Neural cell (in vitro differentiated cells): ENCODE measurements around the gene IPPK. TPM values are rescaled to one million over a fixed set of nuclear protein-coding genes. Genes with fewer than 3 reads are reported as not detected.

Source experiments
- H2AFZ ChIP-seq: fragments of 200-600, 300-800 bp; sonication (generic), shearing (Covaris generic); 2 replicates; pipeline ENCODE4 v1.6.0; 2014; ENCODE audit warnings: low read depth, mild to moderate bottlenecking, antibody characterized with exemption, low read length, moderate library complexity
- H3F3A ChIP-seq: fragments of 200-600 bp; shearing (Covaris generic); 2 replicates; pipeline ENCODE4 v1.6.1; 2016; ENCODE audit warnings: mild to moderate bottlenecking, moderate library complexity, mixed read lengths, antibody characterized with exemption, low read length; ENCODE audit not compliant: insufficient read depth, poor library complexity, severe bottlenecking
- H3K27ac ChIP-seq: fragments of 200-600, 300-800 bp; sonication (generic), shearing (Covaris generic); 2 replicates; pipeline ENCODE4 v1.5.1; 2014; ENCODE audit warnings: mild to moderate bottlenecking, low read length, moderate library complexity
- H3K27me3 ChIP-seq: fragments of 300-800, 200-600 bp; sonication (generic), shearing (Covaris generic); 2 replicates; pipeline ENCODE4 v1.6.0; 2014; ENCODE audit warnings: mild to moderate bottlenecking, low read depth, low read length, moderate library complexity; ENCODE audit not compliant: insufficient read depth
- H3K36me3 ChIP-seq: fragments of 300-800, 200-600 bp; sonication (generic), shearing (Covaris generic); 2 replicates; pipeline ENCODE4 v1.5.1; 2014; ENCODE audit warnings: mild to moderate bottlenecking, antibody characterized with exemption, low read length, moderate library complexity; ENCODE audit not compliant: insufficient read depth
- H3K4me2 ChIP-seq: fragments of 300-800, 200-600 bp; sonication (generic), shearing (Covaris generic); 2 replicates; pipeline ENCODE4 v1.6.0; 2014; ENCODE audit warnings: mild to moderate bottlenecking, low read length
- H3K4me3 ChIP-seq: fragments of 300-800, 200-600 bp; sonication (generic), shearing (Covaris generic); 2 replicates; pipeline ENCODE4 v1.5.1; 2014; ENCODE audit warnings: mild to moderate bottlenecking, low read length, moderate library complexity
- H3K79me2 ChIP-seq: fragments of 200-600 bp; shearing (Covaris generic); replicated peaks from 2 replicates; pipeline ENCODE4 v1.6.0; 2014; ENCODE audit warnings: mild to moderate bottlenecking, low read length, moderate library complexity; ENCODE audit not compliant: insufficient read depth
- H3K9ac ChIP-seq: fragments of 300-800, 200-600 bp; sonication (generic), shearing (Covaris generic); 2 replicates; pipeline ENCODE4 v1.6.1; 2016; ENCODE audit warnings: mild to moderate bottlenecking, low read length, mixed read lengths
- H3K9me2 ChIP-seq: fragments of 200-600 bp; shearing (Covaris generic); 2 replicates; pipeline ENCODE4 v1.6.1; 2016; ENCODE audit warnings: mild to moderate bottlenecking, low read length, mixed read lengths; ENCODE audit not compliant: insufficient read depth
- H3K9me3 ChIP-seq: fragments of 200-600, 300-800 bp; sonication (generic), shearing (Covaris generic); 2 replicates; pipeline ENCODE4 v1.6.1; 2016; ENCODE audit warnings: mild to moderate bottlenecking, mixed run types, low read length, moderate library complexity, mixed read lengths
- H4K20me1 ChIP-seq: fragments of 200-600 bp; shearing (Covaris generic); 2 replicates; pipeline ENCODE4 v1.6.1; 2016; ENCODE audit warnings: mild to moderate bottlenecking, mixed run types; ENCODE audit not compliant: insufficient read depth
- EP300 ChIP-seq: fragments of 450-650 bp; conservative IDR thresholded peaks from 2 replicates; pipeline ENCODE4 v1.6.1; 2014; ENCODE audit warnings: antibody characterized with exemption, mild to moderate bottlenecking, moderate library complexity; ENCODE audit not compliant: poor library complexity, severe bottlenecking
- EZH2 ChIP-seq: fragments of 200-600, 300-800 bp; shearing (Covaris generic), sonication (generic); IDR thresholded peaks from 2 replicates; pipeline ENCODE4 v1.6.1; 2014; ENCODE audit warnings: antibody characterized with exemption, low read length, borderline replicate concordance, mild to moderate bottlenecking; ENCODE audit not compliant: insufficient read depth, poor library complexity, severe bottlenecking
- MXI1 ChIP-seq: fragments of 450-650 bp; conservative IDR thresholded peaks from 2 replicates; pipeline ENCODE4 v1.6.1; 2014; ENCODE audit warnings: antibody characterized with exemption, mild to moderate bottlenecking; ENCODE audit not compliant: poor library complexity, severe bottlenecking
- POLR2AphosphoS5 ChIP-seq: IDR thresholded peaks from 2 replicates; pipeline ENCODE4 v1.6.1; 2012
- RAD21 ChIP-seq: fragments of 450-650 bp; conservative IDR thresholded peaks from 2 replicates; pipeline ENCODE4 v1.6.1; 2014; ENCODE audit warnings: antibody characterized with exemption, mild to moderate bottlenecking, moderate library complexity
- SMC3 ChIP-seq: fragments of 450-650 bp; conservative IDR thresholded peaks from 2 replicates; pipeline ENCODE4 v1.6.1; 2014; ENCODE audit warnings: antibody characterized with exemption, mild to moderate bottlenecking, moderate library complexity; ENCODE audit not compliant: poor library complexity
- TAF1 ChIP-seq: IDR thresholded peaks from 2 replicates; pipeline ENCODE4 v1.6.1; 2012; ENCODE audit warnings: low read depth
- polyA plus RNA-seq: library from polyadenylated mRNA; depleted of rRNA; stranded (reverse); fragments of >200 nt; gene quantifications from 2 replicates; pipeline ENCODE4 v1.2.3, GENCODE V29; 2014
- TF ChIP-seq, protein P1 (sequence below): fragments of 450-650 bp; IDR thresholded peaks from 2 replicates; pipeline ENCODE4 v1.5.1; 2014; ENCODE audit warnings: antibody characterized with exemption, mild to moderate bottlenecking, moderate library complexity; ENCODE audit not compliant: poor library complexity, severe bottlenecking
- TF ChIP-seq, protein P2 (sequence below): IDR thresholded peaks from 2 replicates; pipeline ENCODE4 v1.6.1; 2012; ENCODE audit warnings: borderline replicate concordance

The IPPK gene
- polyA plus RNA-seq, 1 donor from 2014 or later: 34.3 TPM

DNA sequence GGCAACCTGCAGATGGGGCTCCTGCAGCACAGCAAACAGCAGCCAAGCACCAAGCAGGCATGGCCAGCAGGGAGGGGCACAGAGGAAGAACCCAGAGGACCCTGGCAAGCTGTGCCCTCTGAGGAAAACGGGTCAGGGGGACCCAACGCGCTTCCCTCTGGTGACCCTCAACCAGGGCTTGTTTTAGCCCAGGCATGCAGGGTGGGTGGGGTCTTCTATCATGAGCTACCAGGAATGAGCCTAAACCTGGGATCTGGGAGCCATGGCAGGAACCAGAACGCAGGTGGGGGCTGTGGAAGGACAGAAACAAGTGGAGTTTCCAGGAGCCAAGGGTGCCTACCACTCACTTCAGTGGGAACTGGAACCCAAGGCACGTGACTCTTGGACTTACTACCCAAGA, 20.9 kb downstream of the IPPK start:
- Histone ChIP-seq H3F3A (no peaks in the 10 kb centered on the region), H3K9ac (no peak overlapping the region), H3K4me3 (no peak overlapping the region), H3K27ac (no peak overlapping the region), H3K79me2 (no peaks in the 10 kb centered on the region), H4K20me1 (no peaks in the 10 kb centered on the region), H3K36me3 (no peaks in the 10 kb centered on the region), H3K9me3 (no peaks in the 10 kb centered on the region), H3K4me2 (no peak overlapping the region), H3K27me3 (no peaks in the 10 kb centered on the region), H2AFZ (no peak overlapping the region), H3K9me2 (no peaks in the 10 kb centered on the region)
- TF ChIP-seq RAD21: no peak
- TF ChIP-seq SMC3: no peak
- TF ChIP-seq MXI1: no peak
- TF ChIP-seq POLR2AphosphoS5: no peak
- TF ChIP-seq TAF1: no peak
- TF ChIP-seq EZH2: no peak
- TF ChIP-seq, protein P1, sequence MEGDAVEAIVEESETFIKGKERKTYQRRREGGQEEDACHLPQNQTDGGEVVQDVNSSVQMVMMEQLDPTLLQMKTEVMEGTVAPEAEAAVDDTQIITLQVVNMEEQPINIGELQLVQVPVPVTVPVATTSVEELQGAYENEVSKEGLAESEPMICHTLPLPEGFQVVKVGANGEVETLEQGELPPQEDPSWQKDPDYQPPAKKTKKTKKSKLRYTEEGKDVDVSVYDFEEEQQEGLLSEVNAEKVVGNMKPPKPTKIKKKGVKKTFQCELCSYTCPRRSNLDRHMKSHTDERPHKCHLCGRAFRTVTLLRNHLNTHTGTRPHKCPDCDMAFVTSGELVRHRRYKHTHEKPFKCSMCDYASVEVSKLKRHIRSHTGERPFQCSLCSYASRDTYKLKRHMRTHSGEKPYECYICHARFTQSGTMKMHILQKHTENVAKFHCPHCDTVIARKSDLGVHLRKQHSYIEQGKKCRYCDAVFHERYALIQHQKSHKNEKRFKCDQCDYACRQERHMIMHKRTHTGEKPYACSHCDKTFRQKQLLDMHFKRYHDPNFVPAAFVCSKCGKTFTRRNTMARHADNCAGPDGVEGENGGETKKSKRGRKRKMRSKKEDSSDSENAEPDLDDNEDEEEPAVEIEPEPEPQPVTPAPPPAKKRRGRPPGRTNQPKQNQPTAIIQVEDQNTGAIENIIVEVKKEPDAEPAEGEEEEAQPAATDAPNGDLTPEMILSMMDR: no peak
- no peak for TF ChIP-seq EP300
- TF ChIP-seq, protein P2, sequence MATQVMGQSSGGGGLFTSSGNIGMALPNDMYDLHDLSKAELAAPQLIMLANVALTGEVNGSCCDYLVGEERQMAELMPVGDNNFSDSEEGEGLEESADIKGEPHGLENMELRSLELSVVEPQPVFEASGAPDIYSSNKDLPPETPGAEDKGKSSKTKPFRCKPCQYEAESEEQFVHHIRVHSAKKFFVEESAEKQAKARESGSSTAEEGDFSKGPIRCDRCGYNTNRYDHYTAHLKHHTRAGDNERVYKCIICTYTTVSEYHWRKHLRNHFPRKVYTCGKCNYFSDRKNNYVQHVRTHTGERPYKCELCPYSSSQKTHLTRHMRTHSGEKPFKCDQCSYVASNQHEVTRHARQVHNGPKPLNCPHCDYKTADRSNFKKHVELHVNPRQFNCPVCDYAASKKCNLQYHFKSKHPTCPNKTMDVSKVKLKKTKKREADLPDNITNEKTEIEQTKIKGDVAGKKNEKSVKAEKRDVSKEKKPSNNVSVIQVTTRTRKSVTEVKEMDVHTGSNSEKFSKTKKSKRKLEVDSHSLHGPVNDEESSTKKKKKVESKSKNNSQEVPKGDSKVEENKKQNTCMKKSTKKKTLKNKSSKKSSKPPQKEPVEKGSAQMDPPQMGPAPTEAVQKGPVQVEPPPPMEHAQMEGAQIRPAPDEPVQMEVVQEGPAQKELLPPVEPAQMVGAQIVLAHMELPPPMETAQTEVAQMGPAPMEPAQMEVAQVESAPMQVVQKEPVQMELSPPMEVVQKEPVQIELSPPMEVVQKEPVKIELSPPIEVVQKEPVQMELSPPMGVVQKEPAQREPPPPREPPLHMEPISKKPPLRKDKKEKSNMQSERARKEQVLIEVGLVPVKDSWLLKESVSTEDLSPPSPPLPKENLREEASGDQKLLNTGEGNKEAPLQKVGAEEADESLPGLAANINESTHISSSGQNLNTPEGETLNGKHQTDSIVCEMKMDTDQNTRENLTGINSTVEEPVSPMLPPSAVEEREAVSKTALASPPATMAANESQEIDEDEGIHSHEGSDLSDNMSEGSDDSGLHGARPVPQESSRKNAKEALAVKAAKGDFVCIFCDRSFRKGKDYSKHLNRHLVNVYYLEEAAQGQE: no peak

DNA sequence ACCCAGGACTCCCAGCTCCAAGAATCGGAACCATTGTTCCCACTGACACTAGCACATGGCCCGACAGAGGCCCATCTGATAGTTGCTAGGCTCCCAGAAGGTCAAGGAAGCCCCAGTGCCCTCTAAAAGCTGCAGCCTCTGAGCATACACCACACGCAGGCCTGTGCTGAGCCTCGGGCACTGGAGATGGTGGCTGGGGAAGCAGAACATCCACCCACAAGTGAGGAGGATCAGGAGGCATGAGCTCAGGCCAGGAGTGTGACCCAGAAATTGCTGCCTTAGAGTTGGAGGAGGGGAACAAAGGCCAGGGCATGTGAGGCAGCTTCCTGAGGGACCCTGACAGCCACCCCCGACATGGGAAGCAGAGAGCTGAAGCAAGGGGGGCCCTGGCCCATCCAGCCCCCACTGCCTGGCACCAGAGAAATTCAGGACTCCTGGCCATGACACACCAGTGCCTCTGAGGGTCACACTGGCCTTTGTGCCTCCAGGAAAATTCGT, 21.4 kb downstream of the IPPK start:
- Histone ChIP-seq H3K4me3 (no peak overlapping the region), H3K79me2 (no peaks in the 10 kb centered on the region), H3K27me3 (no peaks in the 10 kb centered on the region), H3K36me3 (no peaks in the 10 kb centered on the region), H3K9ac (no peak overlapping the region), H3K27ac (no peak overlapping the region), H2AFZ (no peak overlapping the region), H3K9me2 (no peaks in the 10 kb centered on the region), H4K20me1 (no peaks in the 10 kb centered on the region), H3K9me3 (no peaks in the 10 kb centered on the region), H3F3A (no peaks in the 10 kb centered on the region), H3K4me2 (no peak overlapping the region)
- TF ChIP-seq SMC3: no peak
- no peak for TF ChIP-seq MXI1
- no peak for TF ChIP-seq EP300
- TF ChIP-seq RAD21: no peak
- TF ChIP-seq, protein P1: no peak
- TF ChIP-seq, protein P2: no peak
- no peak for TF ChIP-seq POLR2AphosphoS5
